IgD-negative memory B cell (primary cell): ENCODE measurements around the gene CENPX. TPM values are rescaled to one million over a fixed set of nuclear protein-coding genes. Genes with fewer than 3 reads are reported as not detected.

Experiments used
- H3K27ac Mint-ChIP-seq, 3 donors: one replicate each; pipeline ENCODE4 v1.8.0; 2020 to 2022; ENCODE audit warnings: mild to moderate bottlenecking in 3 of 3, mixed read lengths in 3 of 3, moderate library complexity in 1 of 3
- H3K27me3 Mint-ChIP-seq: one replicate; pipeline ENCODE4 v1.8.0; 2021; ENCODE audit warnings: mixed read lengths
- H3K36me3 Mint-ChIP-seq: one replicate; pipeline ENCODE4 v1.8.0; 2020; ENCODE audit warnings: mild to moderate bottlenecking, mixed read lengths
- H3K4me1 Mint-ChIP-seq, 3 donors: one replicate each; pipeline ENCODE4 v1.8.0; 2020 to 2022; ENCODE audit warnings: mixed read lengths in 3 of 3, mild to moderate bottlenecking in 1 of 3
- H3K4me3 Mint-ChIP-seq, 4 donors: one replicate each; pipeline ENCODE4 v1.8.0; 2020 to 2022; ENCODE audit warnings: mild to moderate bottlenecking in 4 of 4, mixed read lengths in 4 of 4, moderate library complexity in 3 of 4
- H3K9me3 Mint-ChIP-seq, 3 donors: one replicate each; pipeline ENCODE4 v1.8.0; 2020 to 2021; ENCODE audit warnings: mixed read lengths in 3 of 3, mild to moderate bottlenecking in 1 of 3
- polyA plus RNA-seq: library from polyadenylated mRNA; unstranded; fragments of 300-500 nt; fragmentation: Illumina TruSeq; gene quantifications from one replicate; pipeline ENCODE4 v1.2.3, GENCODE V29; 2021

Gene CENPX
- polyA plus RNA-seq, 1 donor from 2014 or later, result 47.7 TPM

GRCh38 chr17:82037092-82037888, 14.6 kb upstream of the CENPX start, which contains the start of gene DCXR:
Gene DCXR (minus strand): TSS chr17:82037697. CDS start chr17:82037682, 15 bp downstream.
- peak within 1 kb of the TSS; percentile 83 to 97 (median 90) for H3K4me3 Mint-ChIP-seq
- no peaks in the 10 kb centered on the region for H3K36me3 Mint-ChIP-seq
- H3K27me3 Mint-ChIP-seq, result no peaks in the 10 kb centered on the region
- peak within 1 kb of the TSS; percentile 36 to 95 (median 82) for H3K27ac Mint-ChIP-seq
- H3K4me1 Mint-ChIP-seq, result peaks cover 9 to 15% (median 14%) of the 10 kb centered on the region in 3 donors
- no peaks in the 10 kb centered on the region for H3K9me3 Mint-ChIP-seq

GRCh38 chr17:82036634-82037091, 14.0 kb upstream of the CENPX start:
- Mint-ChIP-seq H3K4me3 (peak overlapping the region; percentile 32 to 88 (median 80)), H3K27me3 (no peaks in the 10 kb centered on the region), H3K36me3 (no peaks in the 10 kb centered on the region), H3K27ac (peak overlapping the region in 1 of 3 donors; percentile 82), H3K9me3 (no peaks in the 10 kb centered on the region), H3K4me1 (peaks cover 9 to 15% (median 14%) of the 10 kb centered on the region in 3 donors)

- no peaks in the 10 kb centered on the region for H3K9me3 Mint-ChIP-seq
- H3K27ac Mint-ChIP-seq, result peak overlapping the region in 2 of 3 donors; percentile 27 to 82
- peaks cover 9 to 15% (median 14%) of the 10 kb centered on the region in 3 donors for H3K4me1 Mint-ChIP-seq
- H3K36me3 Mint-ChIP-seq, result no peaks in the 10 kb centered on the region
- H3K27me3 Mint-ChIP-seq, result no peaks in the 10 kb centered on the region
- peak overlapping the region; percentile 22 to 88 (median 80) for H3K4me3 Mint-ChIP-seq
Measured at GRCh38 chr17:82035956-82036633, 13.4 kb upstream of the CENPX start.

- Mint-ChIP-seq H3K9me3 (no peaks in the 10 kb centered on the region), H3K4me1 (peaks cover 9 to 16% (median 14%) of the 10 kb centered on the region in 3 donors), H3K27ac (peak overlapping the region; percentile 27 to 73 (median 46)), H3K27me3 (no peaks in the 10 kb centered on the region), H3K4me3 (peak overlapping the region in 3 of 4 donors; percentile 39 to 83 (median 53)), H3K36me3 (no peaks in the 10 kb centered on the region)
Measured at GRCh38 chr17:82035488-82035887, 12.8 kb upstream of the CENPX start.

- Mint-ChIP-seq H3K27me3 (no peaks in the 10 kb centered on the region), H3K36me3 (no peaks in the 10 kb centered on the region), H3K9me3 (no peaks in the 10 kb centered on the region), H3K4me3 (peak overlapping the region; percentile 30 to 83 (median 66)), H3K27ac (no peak overlapping the region), H3K4me1 (peaks cover 9 to 16% (median 14%) of the 10 kb centered on the region in 3 donors)
Measured at GRCh38 chr17:82034371-82035011, 11.8 kb upstream of the CENPX start.

GRCh38 chr17:82033359-82034085, 10.8 kb upstream of the CENPX start:
- H3K36me3 Mint-ChIP-seq, result no peaks in the 10 kb centered on the region
- H3K27ac Mint-ChIP-seq, result no peak overlapping the region
- H3K4me1 Mint-ChIP-seq, result peaks cover 6 to 14% (median 13%) of the 10 kb centered on the region in 3 donors
- peak overlapping the region in 1 of 4 donors; percentile 74 for H3K4me3 Mint-ChIP-seq
- H3K9me3 Mint-ChIP-seq, result no peaks in the 10 kb centered on the region
- no peaks in the 10 kb centered on the region for H3K27me3 Mint-ChIP-seq

GRCh38 chr17:82031885-82032627, 9.4 kb upstream of the CENPX start:
- Mint-ChIP-seq H3K27me3 (no peaks in the 10 kb centered on the region), H3K4me1 (peaks cover 1 to 8% (median 7%) of the 10 kb centered on the region in 3 donors), H3K9me3 (no peaks in the 10 kb centered on the region), H3K27ac (no peak overlapping the region), H3K36me3 (no peaks in the 10 kb centered on the region), H3K4me3 (peak overlapping the region in 2 of 4 donors; percentile 32 to 74)

GRCh38 chr17:82031303-82031884, 8.7 kb upstream of the CENPX start, which contains the start of gene RAC3:
Gene RAC3 (plus strand): TSS chr17:82031678. CDS start chr17:82031762, 84 bp downstream.
- Mint-ChIP-seq H3K9me3 (no peaks in the 10 kb centered on the region), H3K4me3 (peak within 1 kb of the TSS; percentile 77 to 88 (median 84)), H3K4me1 (peaks cover 1 to 8% (median 7%) of the 10 kb centered on the region in 3 donors), H3K36me3 (peaks cover 1% of the 10 kb centered on the region), H3K27me3 (no peaks in the 10 kb centered on the region), H3K27ac (peak within 1 kb of the TSS in 1 of 3 donors; percentile 9)

- Mint-ChIP-seq H3K36me3 (peaks cover 1% of the 10 kb centered on the region), H3K27me3 (no peaks in the 10 kb centered on the region), H3K4me3 (peak overlapping the region; percentile 77 to 88 (median 84)), H3K27ac (peak overlapping the region in 1 of 3 donors; percentile 9), H3K4me1 (peaks cover 1 to 8% (median 7%) of the 10 kb centered on the region in 3 donors), H3K9me3 (no peaks in the 10 kb centered on the region)
Measured at GRCh38 chr17:82030470-82031302, 8.0 kb upstream of the CENPX start.

GRCh38 chr17:82029990-82030469, 7.4 kb upstream of the CENPX start:
- no peaks in the 10 kb centered on the region for H3K9me3 Mint-ChIP-seq
- H3K4me3 Mint-ChIP-seq, result peak overlapping the region in 3 of 4 donors; percentile 48 to 79 (median 77)
- no peaks in the 10 kb centered on the region for H3K27me3 Mint-ChIP-seq
- H3K36me3 Mint-ChIP-seq, result peaks cover 1% of the 10 kb centered on the region
- H3K4me1 Mint-ChIP-seq, result peaks cover 0 to 3% (median 2%) of the 10 kb centered on the region in 3 donors
- H3K27ac Mint-ChIP-seq, result no peak overlapping the region

- no peak overlapping the region for H3K27ac Mint-ChIP-seq
- peaks cover 1% of the 10 kb centered on the region for H3K36me3 Mint-ChIP-seq
Measured at GRCh38 chr17:82029391-82029790, 6.7 kb upstream of the CENPX start.

GRCh38 chr17:82028966-82029365, 6.3 kb upstream of the CENPX start:
- Mint-ChIP-seq H3K36me3 (peaks cover 1% of the 10 kb centered on the region), H3K27ac (no peak overlapping the region), H3K4me3 (peak overlapping the region in 2 of 4 donors; percentile 54 to 62), H3K27me3 (no peaks in the 10 kb centered on the region), H3K4me1 (peaks cover 0 to 1% (median 0%) of the 10 kb centered on the region in 3 donors), H3K9me3 (no peaks in the 10 kb centered on the region)

More at GRCh38 chr17:82029391-82029790, 6.7 kb upstream of the CENPX start:
- Mint-ChIP-seq H3K27me3 (no peaks in the 10 kb centered on the region), H3K4me1 (peaks cover 0 to 1% (median 0%) of the 10 kb centered on the region in 3 donors), H3K4me3 (peak overlapping the region; percentile 48 to 88 (median 70)), H3K9me3 (no peaks in the 10 kb centered on the region)
